Measurements from ENCODE around the gene ABCC4. TPM values are rescaled to one million over a fixed set of nuclear protein-coding genes. Genes with fewer than 3 reads are reported as not detected.

The ABCC4 gene
- total RNA-seq, 1 donor, result 21.4 TPM

- H3K4me3 ChIP-seq (ENCODE audit: low read depth, low read length), result no peak overlapping the region
- no peak for DNase-seq (ENCODE audit: low read depth)
- no peak for TF ChIP-seq CTCF (IDR thresholded peaks at IDR 0.05; ENCODE audit: insufficient read depth, low read length)
Observed at GRCh38 chr13:95140502-95140901, 160.7 kb downstream of the ABCC4 start.

GRCh38 chr13:95138876-95139585 lies 162.2 kb downstream of the ABCC4 start:
- no peak for DNase-seq (ENCODE audit: low read depth)
- TF ChIP-seq CTCF (IDR thresholded peaks at IDR 0.05; ENCODE audit: insufficient read depth, low read length), result no peak
- no peak overlapping the region for H3K4me3 ChIP-seq (ENCODE audit: low read depth, low read length)

DNA sequence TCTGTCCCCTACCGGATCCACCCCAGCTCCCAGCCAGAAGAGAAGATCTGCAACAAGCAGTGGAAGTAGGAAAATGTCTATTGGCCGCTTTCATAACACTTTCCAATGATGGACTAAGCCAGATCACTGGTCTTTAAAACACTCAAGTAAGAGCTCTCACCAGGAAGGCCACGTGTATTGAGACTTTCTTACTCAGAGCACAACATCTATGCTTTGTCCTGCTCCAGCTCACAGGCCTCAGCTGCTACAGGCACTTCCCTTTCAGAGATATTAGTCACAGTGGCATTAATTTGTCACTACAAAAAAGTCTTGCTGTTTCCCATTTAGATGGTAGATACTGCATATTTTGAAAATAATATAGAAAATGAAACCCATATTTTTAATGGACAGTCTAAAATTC lies 164.2 kb downstream of the ABCC4 start:
- no peak for DNase-seq (ENCODE audit: low read depth)
- TF ChIP-seq CTCF (IDR thresholded peaks at IDR 0.05; ENCODE audit: insufficient read depth, low read length), result no peak
- H3K4me3 ChIP-seq (ENCODE audit: low read depth, low read length), result no peak overlapping the region

GRCh38 chr13:95136638-95137037 lies 164.6 kb downstream of the ABCC4 start:
- DNase-seq (ENCODE audit: low read depth), result no peak
- TF ChIP-seq CTCF (IDR thresholded peaks at IDR 0.05; ENCODE audit: insufficient read depth, low read length), result no peak
- H3K4me3 ChIP-seq (ENCODE audit: low read depth, low read length), result no peak overlapping the region

GRCh38 chr13:95133498-95133897 lies 167.8 kb downstream of the ABCC4 start:
- H3K4me3 ChIP-seq (ENCODE audit: low read depth, low read length), result no peak overlapping the region
- DNase-seq (ENCODE audit: low read depth), result no peak
- TF ChIP-seq CTCF (IDR thresholded peaks at IDR 0.05; ENCODE audit: insufficient read depth, low read length), result no peak

DNA sequence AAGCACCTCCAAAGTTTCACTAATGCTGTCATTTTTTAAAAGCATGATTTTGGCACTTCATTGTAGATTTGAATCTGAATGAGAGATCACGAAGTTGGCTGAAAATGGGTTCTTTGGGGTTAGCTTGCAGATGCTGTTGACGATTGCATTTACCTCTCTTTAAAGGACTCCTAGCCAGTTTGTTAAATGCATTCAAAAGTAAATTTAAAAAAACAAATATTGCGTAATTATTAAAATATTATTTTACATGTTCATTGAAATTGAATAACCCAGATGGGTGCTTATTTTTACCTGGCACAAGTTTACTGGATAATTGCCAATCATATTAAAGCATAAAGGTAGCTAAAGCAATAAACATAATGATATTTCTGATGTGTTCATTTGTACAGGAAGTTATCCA lies 172.2 kb downstream of the ABCC4 start:
- no peak overlapping the region for H3K4me3 ChIP-seq (ENCODE audit: low read depth, low read length)
- TF ChIP-seq CTCF (IDR thresholded peaks at IDR 0.05; ENCODE audit: insufficient read depth, low read length), result no peak
- DNase-seq (ENCODE audit: low read depth), result no peak

Measured in fibroblast of the aortic adventitia (primary cell).